Smooth muscle cell (in vitro differentiated cells): ENCODE results near the gene ZNF253. TPM values are rescaled to one million over a fixed set of nuclear protein-coding genes. Genes with fewer than 3 reads are reported as not detected.
A peak's percentile ranks its signal among the peaks of the same experiment; 100 is the strongest.
"Not testable (repeated sequence)": the region's sequence is repeated elsewhere in the genome, so short reads cannot be mapped to it uniquely, and the experiment has no call there.

Experiments used
- DNase-seq: peaks from one replicate; lab custom pipeline; 2025; ENCODE audit not compliant: unreplicated experiment; lab: John Stamatoyannopoulos, UW
- H2AFZ ChIP-seq: fragments of 200-600 bp; sonication (generic); 2 replicates; pipeline ENCODE4 v1.6.0; 2016; ENCODE audit warnings: antibody characterized with exemption, low read depth, mild to moderate bottlenecking
- H3F3A ChIP-seq: fragments of 200-600 bp; sonication (generic); 2 replicates; pipeline ENCODE4 v1.6.0; 2017; ENCODE audit warnings: antibody characterized with exemption, low read depth
- H3K27ac ChIP-seq: fragments of 200-600 bp; sonication (generic); 2 replicates; pipeline ENCODE4 v1.5.1; 2016; ENCODE audit warnings: low read depth, mild to moderate bottlenecking
- H3K27me3 ChIP-seq: fragments of 200-600 bp; sonication (generic); 2 replicates; pipeline ENCODE4 v1.6.1; 2016; ENCODE audit warnings: low read depth, mild to moderate bottlenecking
- H3K36me3 ChIP-seq: fragments of 200-600 bp; sonication (generic); 2 replicates; pipeline ENCODE4 v1.5.1; 2016; ENCODE audit warnings: low read depth
- H3K4me1 ChIP-seq: fragments of 200-600 bp; sonication (generic); 2 replicates; pipeline ENCODE4 v1.5.1; 2016; ENCODE audit warnings: low read depth
- H3K4me2 ChIP-seq: fragments of 200-600 bp; sonication (generic); 2 replicates; pipeline ENCODE4 v1.6.0; 2016; ENCODE audit warnings: mild to moderate bottlenecking
- H3K4me3 ChIP-seq: fragments of 200-600 bp; sonication (generic); 2 replicates; pipeline ENCODE4 v1.5.1; 2016; ENCODE audit warnings: mild to moderate bottlenecking
- H3K79me2 ChIP-seq: fragments of 200-600 bp; sonication (generic); 2 replicates; pipeline ENCODE4 v1.6.0; 2016; ENCODE audit warnings: low read depth, mild to moderate bottlenecking
- H3K9ac ChIP-seq: fragments of 200-600 bp; sonication (generic); 2 replicates; pipeline ENCODE4 v1.6.0; 2016; ENCODE audit warnings: low read depth
- H3K9me3 ChIP-seq: fragments of 200-600 bp; sonication (generic); replicated peaks from 2 replicates; pipeline ENCODE4 v1.5.1; 2016; ENCODE audit warnings: low read depth
- H4K20me1 ChIP-seq: fragments of 200-600 bp; sonication (generic); 2 replicates; pipeline ENCODE4 v1.6.0; 2016; ENCODE audit warnings: low read depth
- CTCF ChIP-seq: fragments of 200-600 bp; sonication (generic); IDR thresholded peaks from 2 replicates; pipeline ENCODE4 v1.5.1; 2017; ENCODE audit warnings: borderline replicate concordance, mild to moderate bottlenecking, antibody characterized with exemption; ENCODE audit not compliant: insufficient read depth, poor library complexity, severe bottlenecking
- WGBS: methylation state at CpG from one replicate; pipeline ENCODE4 v1.1.7; 2016; ENCODE audit warnings: low lambda C conversion rate; 5-methylcytosine and 5-hydroxymethylcytosine counted together
- polyA plus RNA-seq: library from polyadenylated mRNA; unstranded; fragments of >200 nt; fragmentation: Nextera tagmentation; extraction: Ambion mirVana; gene quantifications from 2 replicates; pipeline ENCODE4 v1.2.1, GENCODE V29; 2016
- total RNA-seq: library from RNA; depleted of rRNA; stranded (reverse); fragments of >200 nt; gene quantifications from 2 replicates; pipeline ENCODE4 v1.2.3, GENCODE V29; 2014

The ZNF253 gene
- total and polyA plus RNA-seq, 2 experiments from 2014 or later = 7.9 to 11.7 TPM

DNA sequence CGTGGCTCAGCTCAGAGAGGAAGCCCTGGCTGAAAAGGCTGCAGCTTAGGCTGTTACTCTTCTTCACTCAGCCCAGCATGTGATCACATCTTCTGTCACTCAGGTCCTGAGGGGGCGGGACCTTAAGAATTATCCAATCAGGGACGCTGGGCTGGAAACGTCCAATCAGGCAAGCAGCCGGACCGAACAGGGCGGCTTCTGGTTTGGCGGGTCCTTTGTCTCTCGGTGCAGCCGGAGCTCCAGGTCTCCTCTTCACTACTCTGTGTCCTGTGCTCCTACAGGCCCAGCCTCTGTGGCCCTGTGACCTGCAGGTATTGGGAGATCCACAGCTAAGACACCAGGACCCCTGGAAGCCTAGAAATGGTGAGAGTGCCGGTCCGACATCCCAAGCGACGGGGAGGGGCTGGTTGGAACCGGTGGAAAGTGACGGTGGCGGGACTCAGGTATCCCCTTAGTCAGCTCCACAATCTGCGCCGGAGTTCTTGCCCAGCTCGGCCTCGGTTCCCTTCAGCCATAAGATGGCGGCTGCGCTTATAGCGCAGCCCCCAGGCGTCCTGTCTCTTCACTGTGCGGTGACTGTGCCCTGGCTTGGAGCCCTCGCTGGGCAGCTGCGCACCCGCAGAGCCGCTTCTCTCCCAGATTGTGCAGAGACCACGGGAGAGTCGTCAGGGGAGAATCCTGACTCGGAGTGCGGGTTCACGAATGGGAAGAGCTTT is 35.2 kb downstream of the ZNF253 start, which contains the start of gene ZNF93:
TSS of gene ZNF93 (plus strand) at position 218 of the 716 bp plus-strand sequence. CDS start at position 361, 143 bp downstream.
- Histone ChIP-seq H3K79me2 (peaks cover 42% of the 10 kb centered on the region), H2AFZ (peak within 1 kb of the TSS; percentile 64), H3K27ac (peak within 1 kb of the TSS; percentile 82), H3K27me3 (no peaks in the 10 kb centered on the region), H4K20me1 (peaks cover 21% of the 10 kb centered on the region), H3K4me1 (peaks cover 6% of the 10 kb centered on the region), H3K4me3 (peak within 1 kb of the TSS; percentile 80), H3K9me3 (peaks cover 3% of the 10 kb centered on the region), H3K36me3 (no peaks in the 10 kb centered on the region), H3F3A (peaks cover 25% of the 10 kb centered on the region), H3K9ac (peak within 1 kb of the TSS; percentile 78), H3K4me2 (peak within 1 kb of the TSS; percentile 91)
- peak; percentile 56 for DNase-seq
- no peak for TF ChIP-seq CTCF
- WGBS = 1% methylated on average over 35 of the region's 35 CpGs

- H2AFZ ChIP-seq, H3K9me3 ChIP-seq, H3F3A ChIP-seq, H3K36me3 ChIP-seq, H3K27ac ChIP-seq, H3K27me3 ChIP-seq, H3K4me1 ChIP-seq, DNase-seq, H3K4me3 ChIP-seq, H3K4me2 ChIP-seq, H3K9ac ChIP-seq: not testable (repeated sequence)
- H3K79me2 ChIP-seq = peaks cover 92% of the 10 kb centered on the region
- 62% methylated on average over 3 of the region's 3 CpGs for WGBS
- peaks cover 74% of the 10 kb centered on the region for H4K20me1 ChIP-seq
These were observed 41.9 kb downstream of the ZNF253 start for GRCh38 chr19:19907551-19907950.

DNA sequence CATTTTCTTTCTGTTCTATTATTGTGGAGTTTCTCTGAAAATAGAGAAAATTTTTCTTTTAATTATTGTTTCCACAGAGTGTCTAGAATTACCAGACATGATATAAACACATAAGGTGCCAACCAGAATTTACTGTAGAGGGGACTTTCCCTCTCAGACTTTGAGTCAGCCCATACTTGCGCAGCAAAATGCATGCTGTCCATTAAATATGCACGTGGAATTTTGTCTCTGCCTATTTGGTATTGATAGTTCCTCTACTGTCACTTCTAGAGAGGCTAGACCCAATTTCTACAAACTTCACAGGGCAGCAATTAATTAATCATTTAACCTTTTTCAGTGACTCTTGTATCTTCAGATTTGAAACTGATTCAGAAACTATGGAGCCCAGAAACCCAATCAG is 44.0 kb downstream of the ZNF253 start:
- TF ChIP-seq CTCF = no peak
- H3K79me2 ChIP-seq = peaks cover 92% of the 10 kb centered on the region
- peaks cover 68% of the 10 kb centered on the region for H4K20me1 ChIP-seq

DNA sequence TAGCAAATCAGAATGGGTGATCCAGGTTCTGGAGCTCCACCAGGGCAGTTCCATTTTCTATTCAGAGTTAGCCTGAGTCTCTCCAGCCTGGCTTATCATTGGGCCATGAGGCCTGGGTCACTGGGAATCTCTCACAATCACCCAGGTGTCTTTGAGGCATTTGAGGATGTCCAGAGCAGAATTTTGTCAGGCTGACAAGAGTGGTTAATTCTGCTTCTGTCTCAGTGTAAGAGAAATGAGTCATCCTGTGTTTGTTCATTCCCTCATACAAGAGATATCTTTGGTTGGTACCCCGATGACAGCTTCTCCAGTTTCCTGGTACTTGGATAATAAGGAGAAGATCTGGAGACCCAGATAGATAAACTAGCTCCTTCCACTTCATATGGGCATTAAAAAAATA is 45.5 kb downstream of the ZNF253 start:
- no peak for DNase-seq
- Histone ChIP-seq H3K27ac (peak overlapping the region; percentile 16), H3K79me2 (peaks cover 91% of the 10 kb centered on the region), H3K4me1 (no peaks in the 10 kb centered on the region), H3K9me3 (no peaks in the 10 kb centered on the region), H3K4me3 (no peak overlapping the region), H3K9ac (no peak overlapping the region), H2AFZ (no peak overlapping the region), H3F3A (no peaks in the 10 kb centered on the region), H3K36me3 (peaks cover 14% of the 10 kb centered on the region), H3K4me2 (no peak overlapping the region), H3K27me3 (no peaks in the 10 kb centered on the region), H4K20me1 (peaks cover 54% of the 10 kb centered on the region)
- 0% methylated on average over 1 of the region's 1 CpG for WGBS
- no peak for TF ChIP-seq CTCF

More for the DNA sequence above, 44.0 kb downstream of the ZNF253 start:
- DNase-seq = no peak
- no peak overlapping the region for H3K27ac ChIP-seq
- no peak overlapping the region for H3K4me3 ChIP-seq
- H3F3A ChIP-seq = no peaks in the 10 kb centered on the region
- no peaks in the 10 kb centered on the region for H3K4me1 ChIP-seq
- 91% methylated on average over 2 of the region's 2 CpGs for WGBS
- no peak overlapping the region for H3K9ac ChIP-seq
- no peaks in the 10 kb centered on the region for H3K27me3 ChIP-seq
- H3K9me3 ChIP-seq = no peaks in the 10 kb centered on the region
- no peak overlapping the region for H2AFZ ChIP-seq
- H3K36me3 ChIP-seq = peaks cover 6% of the 10 kb centered on the region
- no peak overlapping the region for H3K4me2 ChIP-seq
